NCI-H1105 treated with DMSO at 0.1 percent for 48 hours (cell line): Measurements from ENCODE around the gene GALNT7.
A peak's percentile ranks its signal among the peaks of the same experiment; 100 is the strongest.

ENCODE experiments used
- DNase-seq: peaks from one replicate; lab custom pipeline; 2025; lab: John Stamatoyannopoulos, UW

GALNT7 gene

DNA sequence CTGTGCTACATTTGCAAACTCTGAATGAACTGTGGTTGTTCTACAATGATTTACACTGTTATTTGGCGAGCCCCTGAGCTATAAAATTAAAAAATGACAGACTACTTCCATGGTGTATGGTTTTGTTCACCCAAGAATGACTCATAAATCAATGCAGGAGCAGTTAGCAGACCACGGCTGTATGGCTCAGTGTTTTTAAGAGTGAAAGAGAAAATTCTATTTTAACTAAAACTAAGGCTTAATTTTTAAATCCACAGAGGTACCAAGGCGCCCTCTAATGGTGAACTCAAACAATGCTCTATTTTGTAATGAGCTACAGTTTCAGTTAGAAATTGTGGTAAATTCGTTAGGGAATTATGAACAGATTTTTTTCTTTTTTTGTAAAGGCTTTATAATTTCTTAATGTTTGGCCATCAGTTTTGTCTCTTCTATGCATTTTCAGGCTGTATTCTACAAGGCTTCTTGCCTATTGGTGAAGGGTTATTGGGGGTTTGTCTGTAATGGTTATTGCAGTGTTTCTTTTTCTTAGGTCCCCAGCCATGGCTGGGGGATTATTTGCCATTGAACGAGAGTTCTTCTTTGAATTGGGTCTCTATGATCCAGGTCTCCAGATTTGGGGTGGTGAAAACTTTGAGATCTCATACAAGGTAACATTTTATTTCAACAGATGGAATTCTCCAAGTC lies 133.0 kb downstream of the GALNT7 start:
- peak; percentile 15 for DNase-seq

- DNase-seq, result no peak
Measured at GRCh38 chr4:173307778-173308177, 139.2 kb downstream of the GALNT7 start.

- no peak for DNase-seq
Measured at GRCh38 chr4:173311368-173311767, 142.8 kb downstream of the GALNT7 start.

- DNase-seq, result no peak
Measured at GRCh38 chr4:173314715-173315114, 146.1 kb downstream of the GALNT7 start.

- DNase-seq, result no peak
Measured at GRCh38 chr4:173316060-173316459, 147.4 kb downstream of the GALNT7 start.

- no peak for DNase-seq
Measured at GRCh38 chr4:173317004-173317403, 148.4 kb downstream of the GALNT7 start.

DNA sequence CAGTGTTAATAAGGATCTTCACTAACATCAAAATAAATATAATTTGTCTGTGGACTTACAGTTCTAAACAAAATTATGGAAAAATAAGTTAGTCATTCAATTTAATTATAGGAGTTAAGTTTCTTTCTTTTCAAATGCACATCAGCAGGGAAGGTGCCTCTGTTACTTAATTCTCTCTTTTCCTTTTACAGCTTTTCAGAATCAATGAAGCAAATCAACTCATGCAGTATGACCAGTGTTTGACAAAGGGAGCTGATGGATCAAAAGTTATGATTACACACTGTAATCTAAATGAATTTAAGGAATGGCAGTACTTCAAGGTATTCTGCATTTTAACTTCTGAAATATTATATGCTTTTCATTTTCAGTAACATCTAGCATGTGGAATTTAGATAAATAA lies 149.6 kb downstream of the GALNT7 start:
- peak; percentile 54 for DNase-seq

DNA sequence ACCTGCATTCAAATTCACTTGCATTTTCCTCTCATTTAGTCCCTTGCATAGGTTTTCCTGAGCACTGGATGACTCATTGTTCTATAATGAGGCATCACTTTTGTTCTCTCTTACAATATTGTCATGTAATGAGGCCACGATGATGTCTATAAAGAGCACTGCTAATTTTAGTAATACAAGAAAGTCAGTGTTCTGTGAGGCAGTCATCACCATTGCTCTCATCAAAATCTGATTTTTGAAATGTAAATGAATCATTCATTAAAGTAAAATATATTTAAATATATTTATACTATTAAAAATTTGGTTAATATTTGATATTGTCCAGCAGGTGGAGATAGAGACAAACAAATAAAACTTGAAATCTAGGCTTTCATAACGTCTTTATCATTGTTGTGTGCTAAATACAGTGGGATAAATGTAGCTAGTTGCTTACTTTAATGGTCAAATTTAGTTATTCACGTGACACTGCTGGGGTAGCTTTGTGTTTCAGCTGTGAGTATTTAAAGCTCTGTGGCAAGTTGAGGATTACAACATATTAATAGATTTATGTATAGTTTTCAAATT lies 150.1 kb downstream of the GALNT7 start:
- DNase-seq, result peak; percentile 58

GRCh38 chr4:173319696-173320095 lies 151.1 kb downstream of the GALNT7 start:
- DNase-seq, result no peak

- no peak for DNase-seq
Measured at GRCh38 chr4:173325007-173325736, 156.6 kb downstream of the GALNT7 start.

DNA sequence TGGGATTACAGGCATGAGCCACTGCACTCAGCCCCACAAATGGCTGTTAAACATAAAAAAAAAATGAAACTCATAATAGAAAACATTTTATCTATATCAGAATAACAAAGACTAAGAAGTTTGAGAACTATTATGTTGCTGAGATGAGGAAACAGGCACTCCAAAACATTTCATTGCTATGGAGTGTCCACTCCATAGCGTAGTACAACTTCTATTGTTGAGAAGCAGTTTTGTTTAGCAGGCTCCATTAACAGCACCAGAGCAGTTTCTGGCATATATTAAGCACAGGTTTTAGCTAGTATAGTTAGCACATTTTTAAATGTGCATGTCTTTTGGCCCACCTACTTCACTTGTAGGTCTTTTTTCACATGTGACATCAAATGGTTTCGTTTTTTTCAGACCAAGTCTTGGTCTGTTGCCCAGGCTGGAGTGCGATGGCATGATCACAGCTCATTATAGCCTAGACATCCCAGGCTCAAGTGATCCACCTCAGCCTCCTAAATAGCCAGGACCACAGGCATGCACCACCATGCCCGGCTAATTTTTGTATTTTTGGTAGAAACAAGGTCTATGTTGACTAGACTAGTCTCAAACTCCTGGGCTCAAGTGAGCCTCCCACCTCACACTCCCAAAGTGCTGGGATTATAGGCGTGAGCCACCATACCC lies 159.8 kb downstream of the GALNT7 start:
- no peak for DNase-seq

GRCh38 chr4:173330590-173330989 lies 162.0 kb downstream of the GALNT7 start:
- DNase-seq, result no peak

DNA sequence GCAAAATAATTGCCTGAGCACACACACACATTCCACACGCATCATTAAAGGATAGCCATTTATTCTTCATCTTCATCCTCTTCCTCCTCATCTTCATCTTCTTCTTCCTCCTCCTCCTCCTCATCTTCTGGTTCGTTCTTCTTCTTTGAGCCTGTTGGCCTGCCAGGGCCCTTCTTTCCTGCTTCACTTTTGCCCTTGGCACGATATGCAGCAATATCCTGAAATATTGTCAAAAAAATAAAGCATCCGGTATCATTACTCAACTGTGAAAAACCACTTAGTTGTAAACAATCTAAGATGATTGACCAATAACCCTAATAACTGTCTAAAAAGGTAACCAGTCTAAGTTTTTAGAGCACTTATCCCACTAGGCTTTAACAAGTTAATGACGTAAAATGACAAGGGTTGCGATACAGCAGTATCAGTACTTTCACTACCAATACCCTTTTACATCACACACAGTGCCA lies 163.4 kb downstream of the GALNT7 start:
- DNase-seq, result no peak

GRCh38 chr4:173332963-173333657 lies 164.5 kb downstream of the GALNT7 start:
- no peak for DNase-seq

DNA sequence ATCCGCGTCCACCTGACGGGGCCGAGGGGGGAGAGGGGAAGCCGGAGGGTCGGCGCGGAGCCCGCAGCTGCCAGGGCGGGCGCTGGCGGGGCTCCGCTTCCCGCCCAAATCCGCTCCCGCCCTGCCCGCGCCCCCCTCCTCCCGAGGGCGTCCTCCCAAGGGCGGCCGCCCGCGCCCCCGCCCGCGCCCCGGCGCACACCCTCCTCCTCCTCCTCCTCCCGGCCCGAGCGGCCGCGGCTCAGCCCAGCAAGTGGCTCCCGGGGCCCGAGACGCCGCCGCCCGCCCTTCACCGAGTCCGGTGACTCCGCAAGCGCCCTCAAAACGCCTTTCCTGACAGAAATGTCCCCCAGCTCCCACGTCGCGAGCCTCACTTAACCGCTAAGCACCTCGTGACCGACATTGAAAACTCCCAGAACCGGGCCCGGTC lies 165.1 kb downstream of the GALNT7 start:
- DNase-seq, result peak; percentile 40

DNA sequence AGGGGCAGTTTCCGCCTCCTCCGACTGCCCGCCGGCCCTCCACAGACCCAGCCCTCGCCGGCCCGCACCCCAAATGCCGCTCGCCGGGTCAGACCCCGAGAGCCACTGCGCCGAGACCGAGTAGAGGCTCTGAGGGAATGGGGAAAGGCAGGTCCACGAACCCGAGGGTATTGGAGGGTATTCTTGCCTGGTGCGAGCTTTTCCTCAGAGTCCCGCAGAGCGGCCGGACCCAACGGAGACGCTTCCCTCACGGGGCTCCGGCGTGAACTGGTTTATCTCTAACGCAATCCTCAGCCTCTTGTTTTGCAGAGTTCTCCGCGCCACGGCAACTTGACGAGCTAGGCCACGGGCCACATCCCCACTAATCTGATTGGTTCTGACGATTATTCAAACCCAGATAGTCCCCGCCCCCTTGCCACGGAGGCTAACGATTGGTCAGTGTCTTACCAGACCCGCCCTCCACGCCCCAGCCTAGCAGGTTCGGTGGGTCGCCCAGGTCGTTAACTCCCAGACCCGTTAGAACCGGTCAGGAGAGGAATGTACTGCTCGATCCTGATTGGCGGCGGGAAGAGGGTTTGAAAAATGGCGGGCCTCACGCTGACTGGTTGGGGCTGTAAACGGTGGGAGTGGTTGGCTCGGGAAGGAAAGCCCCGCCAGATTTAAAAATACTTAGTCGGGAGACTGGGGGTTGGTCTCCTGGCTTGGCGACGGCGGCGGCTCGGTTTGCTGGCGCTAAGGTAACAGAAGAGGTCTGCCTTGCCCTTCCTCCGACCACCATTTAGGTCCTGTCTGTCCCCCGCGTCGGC lies 165.7 kb downstream of the GALNT7 start, which contains the start of gene HMGB2:
Gene HMGB2 (minus strand): TSS at position 274 of the 806 bp plus-strand sequence. CDS start 709 bp downstream, outside the sequence.
- DNase-seq, result peak; percentile 97

- peak; percentile 86 for DNase-seq
Measured at GRCh38 chr4:173334891-173335752, 166.5 kb downstream of the GALNT7 start.

DNA sequence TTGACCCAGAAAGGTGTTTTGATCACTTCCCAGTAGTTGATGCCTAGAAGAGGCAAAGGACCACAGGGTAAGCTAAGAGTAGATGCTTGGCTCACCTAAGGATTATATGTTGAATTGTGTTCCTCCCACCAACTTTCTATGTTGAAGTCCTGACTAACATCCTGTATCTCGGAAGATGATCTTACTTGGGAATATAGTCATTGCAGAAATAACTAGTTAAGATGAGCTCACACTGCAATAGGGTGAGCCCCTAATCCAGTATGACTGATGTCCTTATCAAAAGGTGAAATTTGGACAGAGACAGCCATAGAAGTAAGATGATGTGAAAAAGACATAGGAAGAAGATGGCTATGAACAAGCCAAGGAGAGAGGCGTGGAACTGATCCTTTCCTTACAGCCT lies 168.9 kb downstream of the GALNT7 start:
- no peak for DNase-seq

- no peak for DNase-seq
Measured at GRCh38 chr4:173343832-173344397, 175.3 kb downstream of the GALNT7 start.

DNA sequence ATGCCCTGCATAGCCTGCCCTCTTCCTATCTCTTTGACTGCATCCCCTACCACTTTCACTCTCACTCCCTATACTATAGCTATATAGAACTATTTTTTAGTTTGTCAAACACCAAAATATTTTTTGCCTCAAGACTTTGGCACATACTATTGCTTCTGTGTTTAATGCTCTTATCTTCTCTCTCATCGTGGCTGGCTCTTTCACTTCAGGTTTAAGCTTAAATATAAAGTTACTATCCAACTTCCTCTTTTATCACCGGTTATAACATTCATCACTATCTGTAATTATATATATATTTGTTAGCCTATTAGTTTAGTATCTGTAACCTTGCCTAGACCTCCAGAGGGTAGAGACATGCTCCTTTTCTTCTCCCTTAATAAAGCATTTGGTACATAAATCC lies 177.0 kb downstream of the GALNT7 start:
- no peak for DNase-seq
